GM12873 (cell line): Measurements from ENCODE around the gene FRMD1.

Experiments
- CTCF ChIP-seq: IDR thresholded peaks from 2 replicates; pipeline ENCODE4 v1.5.1; 2012; ENCODE audit warnings: low read depth, mild to moderate bottlenecking, moderate library complexity, low read length, control low read depth; ENCODE audit not compliant: insufficient read depth; ENCODE audit errors: missing control alignments

FRMD1 gene

GRCh38 chr6:168054765-168055560, 24.0 kb downstream of the FRMD1 start:
- TF ChIP-seq CTCF: no peak

GRCh38 chr6:168053957-168054471, 25.0 kb downstream of the FRMD1 start:
- TF ChIP-seq CTCF: no peak

- TF ChIP-seq CTCF: no peak
Measured at GRCh38 chr6:168053086-168053956, 25.7 kb downstream of the FRMD1 start.

GRCh38 chr6:168052291-168052891, 26.6 kb downstream of the FRMD1 start:
- TF ChIP-seq CTCF: no peak

- TF ChIP-seq CTCF: no peak
Measured at GRCh38 chr6:168051648-168052047, 27.4 kb downstream of the FRMD1 start.

GRCh38 chr6:168050881-168051586, 28.0 kb downstream of the FRMD1 start:
- no peak for TF ChIP-seq CTCF
